Superior temporal gyrus (tissue), 1 donor: ENCODE results near the gene GJC2.
A peak's percentile ranks its signal among the peaks of the same experiment; 100 is the strongest.

Experiments used
- DNase-seq: peaks from one replicate; pipeline ENCODE4 v3.0.0-alpha.2; 2016; ENCODE audit errors: extremely low spot score

Gene GJC2

DNA sequence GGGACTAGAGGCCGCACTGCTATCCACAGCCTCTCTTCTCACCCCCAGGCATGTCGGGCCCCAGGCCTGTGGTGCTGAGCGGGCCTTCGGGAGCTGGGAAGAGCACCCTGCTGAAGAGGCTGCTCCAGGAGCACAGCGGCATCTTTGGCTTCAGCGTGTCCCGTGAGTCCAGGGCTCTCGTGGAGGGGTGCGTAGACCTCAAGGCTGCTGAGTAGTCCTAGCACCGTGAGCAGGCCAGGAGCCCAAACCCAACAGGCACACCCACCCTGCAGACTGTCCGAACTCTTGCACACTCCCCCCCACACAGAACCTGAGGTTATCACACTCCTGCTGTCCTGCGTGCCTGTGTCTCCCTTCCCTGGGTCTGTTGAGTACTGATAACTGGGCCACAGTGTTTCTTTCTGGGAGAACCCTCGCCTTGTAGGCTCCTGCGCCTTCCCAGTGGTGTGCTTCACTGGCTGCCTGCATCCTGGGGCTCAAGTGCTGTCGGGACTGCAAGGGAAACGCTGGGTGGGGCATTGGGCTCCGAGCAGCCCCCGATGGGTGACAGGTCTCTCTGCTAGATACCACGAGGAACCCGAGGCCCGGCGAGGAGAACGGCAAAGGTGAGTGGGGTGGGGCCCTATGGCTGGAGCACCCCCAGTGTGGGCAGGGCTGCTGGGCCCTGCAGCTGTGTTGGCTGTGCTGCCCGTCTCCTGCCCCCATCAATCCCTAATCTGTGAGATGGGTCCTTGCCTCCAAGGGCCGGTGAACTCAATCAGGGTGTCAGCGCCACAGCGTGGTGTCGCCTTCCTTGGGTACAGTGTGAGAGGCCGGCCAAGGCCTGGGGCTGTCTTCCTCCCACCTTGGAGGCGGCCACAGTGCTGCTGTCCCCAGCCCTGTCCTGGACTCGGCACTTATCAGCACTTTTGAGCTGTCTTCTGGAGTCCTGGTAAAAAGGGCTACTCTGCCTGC is 4.0 kb upstream of the GJC2 start:
- no peak for DNase-seq

- no peak for DNase-seq
These were observed 3.1 kb upstream of the GJC2 start for GRCh38 chr1:228146417-228147150.

DNA sequence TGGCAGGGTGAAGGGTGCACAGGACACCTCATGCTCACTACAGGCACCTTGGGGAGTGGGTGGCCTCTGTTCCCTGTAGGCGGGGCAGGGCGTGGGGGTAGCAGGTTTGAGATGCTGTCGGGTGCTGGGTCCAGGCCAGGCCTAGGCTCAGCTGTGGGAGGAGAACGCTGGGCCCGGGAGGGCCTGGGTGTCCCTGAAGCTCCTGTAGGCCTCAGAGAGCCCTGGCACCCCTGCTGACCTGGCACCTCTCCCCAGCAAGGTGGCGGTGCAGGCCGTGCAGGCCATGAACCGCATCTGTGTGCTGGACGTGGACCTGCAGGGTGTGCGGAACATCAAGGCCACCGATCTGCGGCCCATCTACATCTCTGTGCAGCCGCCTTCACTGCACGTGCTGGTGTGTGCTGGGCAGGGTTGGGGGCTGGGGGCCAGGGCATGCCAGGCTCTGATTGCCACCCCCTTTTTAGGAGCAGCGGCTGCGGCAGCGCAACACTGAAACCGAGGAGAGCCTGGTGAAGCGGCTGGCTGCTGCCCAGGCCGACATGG is 2.5 kb upstream of the GJC2 start:
- DNase-seq: no peak

- no peak for DNase-seq
These were observed 2.0 kb upstream of the GJC2 start for GRCh38 chr1:228147768-228148167.

DNA sequence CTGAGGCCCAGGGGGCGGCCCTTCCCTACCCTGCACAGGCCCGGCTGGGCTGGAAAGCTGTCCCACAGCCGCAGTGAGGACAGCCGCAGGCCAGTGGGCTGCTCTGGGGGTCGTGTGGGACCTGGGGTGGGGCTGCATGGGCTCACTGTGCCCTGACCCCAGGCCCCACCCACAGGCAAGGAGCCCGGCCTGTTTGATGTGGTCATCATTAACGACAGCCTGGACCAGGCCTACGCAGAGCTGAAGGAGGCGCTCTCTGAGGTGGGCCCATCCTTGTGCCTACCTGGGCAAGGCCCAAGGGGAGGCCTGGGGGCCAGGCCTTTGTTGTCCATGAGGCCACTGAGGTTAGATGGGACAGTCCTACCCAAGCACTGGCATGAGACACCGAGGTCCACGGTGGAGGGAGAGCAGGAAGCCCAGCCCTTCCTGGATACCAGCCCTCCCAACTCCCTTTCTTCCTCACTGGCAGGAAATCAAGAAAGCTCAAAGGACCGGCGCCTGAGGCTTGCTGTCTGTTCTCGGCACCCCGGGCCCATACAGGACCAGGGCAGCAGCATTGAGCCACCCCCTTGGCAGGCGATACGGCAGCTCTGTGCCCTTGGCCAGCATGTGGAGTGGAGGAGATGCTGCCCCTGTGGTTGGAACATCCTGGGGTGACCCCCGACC is 1.4 kb upstream of the GJC2 start:
- no peak for DNase-seq

DNA sequence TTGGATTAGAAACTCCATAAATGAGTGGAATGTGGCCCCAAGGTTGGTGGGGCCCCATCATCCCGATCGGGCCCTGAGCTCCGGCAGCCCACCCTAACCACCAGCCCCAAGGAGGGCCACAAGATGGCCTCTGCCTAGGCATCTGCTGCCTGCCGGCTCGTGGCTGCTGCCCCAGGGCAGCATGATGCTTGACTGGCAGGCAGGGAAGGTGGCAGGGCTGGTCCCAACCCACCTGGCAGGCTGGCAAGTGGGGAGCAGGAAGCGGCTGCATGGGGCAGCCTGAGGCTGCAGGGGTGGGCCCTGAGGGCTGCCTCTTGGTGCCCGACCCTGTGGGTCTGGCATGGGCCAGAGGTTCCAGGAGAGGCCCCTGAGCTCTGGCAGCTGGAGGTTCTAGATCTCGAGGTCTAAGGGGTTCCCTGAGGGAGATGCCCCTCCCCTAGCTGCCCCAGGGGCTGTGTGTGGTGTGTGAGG is 760 bp upstream of the GJC2 start:
- DNase-seq: no peak

DNA sequence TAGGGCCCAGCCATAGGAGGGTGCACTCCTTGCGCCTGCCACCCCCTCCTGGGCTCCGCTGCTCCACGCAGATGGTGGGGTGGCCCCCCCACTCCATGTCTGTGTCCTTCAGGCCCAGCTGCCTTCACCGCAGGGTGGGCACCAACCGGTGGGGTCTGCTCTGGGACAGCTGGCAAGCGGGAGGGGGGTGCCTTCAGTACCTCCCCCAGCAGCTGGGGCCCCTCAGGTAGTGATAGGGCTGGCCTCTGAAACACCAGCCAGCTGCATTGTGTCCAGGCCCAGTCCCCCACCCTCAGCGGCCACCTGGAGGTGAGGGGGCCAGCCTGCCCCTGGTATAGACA is 360 bp downstream of the GJC2 start:
- DNase-seq: no peak

- DNase-seq: peak; percentile 76
These were observed 890 bp downstream of the GJC2 start for GRCh38 chr1:228150461-228151179.

- no peak for DNase-seq
These were observed 1.6 kb downstream of the GJC2 start for GRCh38 chr1:228151180-228151925.

GRCh38 chr1:228152097-228152917 is 2.6 kb downstream of the GJC2 start:
- no peak for DNase-seq

DNA sequence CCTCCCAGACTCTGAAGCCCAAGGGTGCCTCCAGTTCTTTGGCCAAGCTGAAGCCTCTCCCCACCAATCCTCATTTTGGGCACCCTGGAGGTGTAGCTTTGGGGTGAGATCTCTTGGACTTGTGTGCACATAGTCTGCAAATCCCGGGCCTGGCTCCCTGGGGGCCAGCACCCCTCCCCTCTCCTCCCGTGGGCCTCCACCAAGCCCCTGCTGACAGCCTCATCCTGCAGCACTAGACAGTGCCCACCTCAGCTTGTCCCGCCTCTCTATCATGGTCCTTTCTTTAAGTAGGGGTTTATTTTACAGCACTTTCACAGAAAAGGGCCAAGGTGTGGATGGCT is 3.2 kb downstream of the GJC2 start:
- DNase-seq: no peak

- no peak for DNase-seq
These were observed 4.4 kb downstream of the GJC2 start for GRCh38 chr1:228154021-228154669.

DNA sequence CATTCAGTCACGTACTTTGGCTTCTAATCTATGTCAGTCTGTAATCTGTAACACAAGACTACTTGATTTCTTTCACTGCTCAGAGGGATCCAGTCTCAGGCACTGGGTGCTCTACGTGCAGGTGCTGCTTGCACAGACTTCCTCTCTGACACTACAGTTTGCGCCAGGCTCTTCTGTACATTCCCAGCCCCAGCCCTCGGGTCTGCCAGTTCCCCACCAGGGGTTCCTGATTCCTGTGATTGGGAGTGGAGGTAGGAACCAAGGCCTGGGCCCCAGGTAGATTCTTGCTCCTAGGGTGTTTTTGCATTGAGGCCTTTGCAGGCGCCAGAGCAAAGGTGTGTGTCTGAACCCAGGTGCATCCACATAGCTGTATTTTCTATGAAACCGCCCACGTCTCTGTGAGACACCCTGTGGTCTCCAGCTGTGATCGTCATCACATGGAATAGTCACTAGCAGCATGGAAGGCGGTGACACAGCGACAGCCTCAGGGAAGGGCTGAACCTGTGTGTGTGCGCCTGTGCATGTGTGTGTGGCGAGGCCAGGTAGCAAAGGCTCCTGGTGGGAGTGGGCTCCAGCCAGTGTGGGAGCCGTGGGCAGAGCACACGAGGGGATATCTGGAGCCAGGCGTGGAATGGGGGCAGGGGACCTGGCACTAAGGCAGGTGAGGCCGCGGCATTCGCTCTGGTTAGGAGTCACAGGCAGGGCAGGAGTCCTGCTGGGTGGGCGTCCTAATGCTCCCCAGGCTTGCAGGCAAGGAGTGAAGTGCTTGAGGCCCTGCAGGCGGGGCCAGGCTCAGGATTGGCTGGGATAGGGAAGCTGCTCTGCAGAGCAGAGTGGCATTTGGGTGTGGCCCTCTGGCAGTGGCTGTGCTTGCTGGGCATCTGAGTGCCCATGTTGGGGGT is 5.2 kb downstream of the GJC2 start:
- no peak for DNase-seq

DNA sequence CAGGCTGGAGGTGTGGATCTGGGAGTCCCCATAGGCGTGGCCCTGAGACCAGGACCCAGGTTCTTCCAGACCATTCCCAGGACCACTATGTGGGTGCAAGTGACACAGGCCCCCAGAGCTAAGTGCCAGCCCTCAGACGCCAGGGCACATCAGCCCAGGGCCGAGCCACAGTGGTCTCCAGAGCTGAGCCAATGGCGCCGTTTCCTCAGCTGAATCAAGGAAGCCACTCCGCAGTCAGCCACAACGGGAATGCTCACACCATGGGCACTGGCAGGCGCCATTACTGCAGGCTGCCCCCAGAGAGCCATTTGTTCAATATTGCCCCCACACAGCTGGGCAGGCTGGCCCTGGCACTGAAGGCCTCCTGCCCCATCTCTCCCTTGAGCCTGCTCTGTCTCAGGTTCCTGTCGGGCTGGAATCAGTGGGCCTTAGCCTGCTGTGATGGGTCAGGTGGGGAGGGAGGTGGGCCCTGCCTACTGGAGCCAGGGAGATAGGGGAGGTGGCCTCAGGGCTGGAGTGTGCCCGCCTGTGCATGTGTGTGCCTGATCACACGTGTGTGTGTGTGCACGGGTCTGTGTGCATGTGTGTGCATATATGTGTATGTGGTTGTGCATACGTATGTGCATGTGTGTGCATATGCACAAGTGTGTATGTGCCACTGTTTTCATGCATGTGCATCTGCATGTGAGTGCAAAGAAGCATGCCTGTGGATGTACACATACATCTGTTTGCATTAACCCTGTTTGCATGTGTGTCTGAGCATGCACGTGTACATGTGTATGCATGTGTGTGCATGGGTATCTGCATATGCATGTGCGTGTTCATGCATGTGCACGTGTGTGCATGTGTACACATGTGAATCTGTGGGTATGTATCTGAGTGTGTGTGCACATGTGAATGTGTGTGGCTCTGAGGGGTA is 6.1 kb downstream of the GJC2 start:
- no peak for DNase-seq

DNA sequence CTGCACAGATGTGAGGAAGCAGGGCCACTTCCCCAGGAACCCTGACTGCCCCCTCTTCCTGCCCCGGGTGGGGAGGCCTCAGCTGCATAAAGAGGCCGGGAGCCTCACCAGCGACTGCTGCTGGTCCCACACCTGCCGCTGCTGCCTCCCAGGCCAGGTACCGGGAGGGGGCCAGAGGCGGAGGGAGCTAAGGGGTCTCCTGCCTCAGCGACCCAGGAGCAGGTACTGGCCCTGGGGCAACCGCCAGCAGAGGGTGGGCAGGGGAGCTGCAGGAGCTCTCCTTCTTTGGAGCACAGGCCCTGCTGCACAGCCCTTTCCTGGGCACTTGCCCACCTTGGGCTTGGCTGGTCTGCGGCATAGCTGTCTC is 6.8 kb downstream of the GJC2 start:
- no peak for DNase-seq

DNA sequence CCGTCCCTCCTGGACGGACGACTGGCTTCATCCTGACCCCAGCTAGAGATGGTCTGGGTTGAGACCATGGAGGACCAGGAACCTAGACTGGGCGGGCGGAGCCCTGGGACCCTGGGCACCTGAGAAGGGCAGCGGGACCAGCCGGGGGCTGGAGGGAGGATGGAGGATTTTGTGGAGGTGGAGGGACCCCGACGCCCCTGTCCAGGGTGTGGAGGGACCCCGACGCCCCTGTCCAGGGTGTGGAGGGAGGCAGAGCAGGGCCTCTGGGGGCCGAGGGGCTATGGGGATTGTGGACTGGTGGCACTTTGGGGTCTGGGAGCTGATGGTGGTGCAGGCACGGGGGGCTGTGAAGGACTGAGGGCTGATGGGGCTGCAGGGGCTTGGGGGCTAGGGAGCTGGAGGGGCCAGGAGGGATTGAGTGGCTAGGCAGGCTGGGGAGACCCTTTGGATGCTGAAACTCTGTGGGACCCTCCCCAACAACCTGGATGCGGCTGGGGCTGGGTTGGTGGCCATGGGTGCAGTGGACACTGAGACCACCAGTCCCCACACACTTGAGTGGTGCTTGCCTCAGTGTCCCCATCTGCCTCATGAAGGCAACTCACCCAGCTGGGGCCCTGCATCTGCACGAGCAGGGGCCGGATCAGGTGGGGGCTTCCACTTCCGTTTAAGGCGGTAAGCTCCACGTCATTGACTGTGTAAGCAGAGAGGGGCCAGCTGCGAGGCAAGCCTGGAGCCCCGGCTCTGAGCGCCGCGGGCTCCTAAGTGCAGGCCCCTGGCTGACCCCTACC is 7.4 kb downstream of the GJC2 start:
- DNase-seq: no peak

DNA sequence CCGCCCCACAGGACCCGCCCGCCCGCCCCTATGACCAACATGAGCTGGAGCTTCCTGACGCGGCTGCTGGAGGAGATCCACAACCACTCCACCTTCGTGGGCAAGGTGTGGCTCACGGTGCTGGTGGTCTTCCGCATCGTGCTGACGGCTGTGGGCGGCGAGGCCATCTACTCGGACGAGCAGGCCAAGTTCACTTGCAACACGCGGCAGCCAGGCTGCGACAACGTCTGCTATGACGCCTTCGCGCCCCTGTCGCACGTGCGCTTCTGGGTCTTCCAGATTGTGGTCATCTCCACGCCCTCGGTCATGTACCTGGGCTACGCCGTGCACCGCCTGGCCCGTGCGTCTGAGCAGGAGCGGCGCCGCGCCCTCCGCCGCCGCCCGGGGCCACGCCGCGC is 8.0 kb downstream of the GJC2 start:
- no peak for DNase-seq
